PC-9 (cell line): ENCODE measurements around the gene EML1. TPM values are rescaled to one million over a fixed set of nuclear protein-coding genes. Genes with fewer than 3 reads are reported as not detected.

Source experiments
- BruUV-seq: library from RNA; stranded (reverse); fragments of 400-500 nt; replicated peaks from 2 replicates; lab custom pipeline; 2021; lab: Mats Ljungman, UMichigan
- CTCF ChIA-PET: fragments of 300-600 bp; sonication (Branson Sonifier 250); formaldehyde crosslinking; loops from one replicate; lab custom pipeline; 2022; ENCODE audit warnings: antibody characterized with exemption; lab: Charles Lee
- POLR2A ChIA-PET: fragments of 300-600 bp; sonication (Branson Sonifier 250); formaldehyde crosslinking; loops from one replicate; lab custom pipeline; 2022; ENCODE audit warnings: antibody characterized with exemption; ENCODE audit not compliant: unreplicated experiment; lab: Charles Lee
- DNase-seq, 2 experiments: peaks; one replicate each; pipeline versions ENCODE4 v3.0.0 to v3.0.0-alpha.2; 2015 to 2022; ENCODE audit warnings: mixed read lengths in 1 of 2
- H2AFZ ChIP-seq: fragments of 200-600 bp; sonication (generic); 2 replicates; pipeline ENCODE4 v1.8.1; 2017; ENCODE audit warnings: antibody characterized with exemption
- H3F3A ChIP-seq: fragments of 200-600 bp; sonication (generic); 2 replicates; pipeline ENCODE4 v1.8.1; 2017; ENCODE audit warnings: antibody characterized with exemption, mild to moderate bottlenecking, low read depth; ENCODE audit not compliant: insufficient read depth
- H3K27ac ChIP-seq: fragments of 200-600 bp; sonication (generic); 2 replicates; pipeline ENCODE4 v1.6.1; 2016; ENCODE audit warnings: mixed run types
- H3K27me3 ChIP-seq: fragments of 200-600 bp; sonication (generic); 2 replicates; pipeline ENCODE4 v1.6.1; 2016; ENCODE audit warnings: low read depth, mixed run types; ENCODE audit not compliant: insufficient read depth
- H3K36me3 ChIP-seq: fragments of 200-600 bp; sonication (generic); 2 replicates; pipeline ENCODE4 v1.6.1; 2016; ENCODE audit warnings: low read depth, mixed run types
- H3K4me1 ChIP-seq: fragments of 200-600 bp; sonication (generic); replicated peaks from 2 replicates; pipeline ENCODE4 v1.6.1; 2016; ENCODE audit warnings: mixed run types; ENCODE audit not compliant: insufficient read depth
- H3K4me2 ChIP-seq: fragments of 200-600 bp; sonication (generic); 2 replicates; pipeline ENCODE4 v1.6.1; 2017; ENCODE audit warnings: mixed run types
- H3K4me3 ChIP-seq: fragments of 200-600 bp; sonication (generic); 2 replicates; pipeline ENCODE4 v1.6.1; 2016; ENCODE audit warnings: mixed run types
- H3K79me2 ChIP-seq: fragments of 200-600 bp; sonication (generic); 2 replicates; pipeline ENCODE4 v1.6.1; 2017; ENCODE audit warnings: low read depth, mixed run types
- H3K9me2 ChIP-seq: fragments of 200-600 bp; sonication (generic); 2 replicates; pipeline ENCODE4 v1.8.1; 2017; ENCODE audit warnings: mild to moderate bottlenecking; ENCODE audit not compliant: insufficient read depth
- H3K9me3 ChIP-seq: fragments of 200-600 bp; sonication (generic); 2 replicates; pipeline ENCODE4 v1.8.1; 2016; ENCODE audit warnings: low read depth; ENCODE audit not compliant: insufficient read depth
- H4K20me1 ChIP-seq: fragments of 200-600 bp; sonication (generic); 2 replicates; pipeline ENCODE4 v1.8.1; 2017; ENCODE audit not compliant: insufficient read depth
- EZH2 ChIP-seq: fragments of 200-600 bp; sonication (generic); IDR thresholded peaks from 2 replicates; pipeline ENCODE4 v1.8.0; 2017; ENCODE audit warnings: antibody characterized with exemption, low read depth
- intact Hi-C: fragments of 100-400 bp; cut with micrococcal nuclease; formaldehyde crosslinking; loops from one replicate; pipeline ENCODE4 v1.10.0; 2022; ENCODE audit not compliant: unreplicated experiment
- total RNA-seq: library from RNA; stranded (reverse); gene quantifications from 2 replicates; pipeline ENCODE4 v1.2.3, GENCODE V29; 2021
- TF ChIP-seq, protein P1 (sequence below): fragments of 200-600 bp; sonication (generic); conservative IDR thresholded peaks from 2 replicates; pipeline ENCODE4 v1.6.1; 2017; ENCODE audit warnings: mixed run types, antibody characterized with exemption, mild to moderate bottlenecking, moderate library complexity

EML1 gene
- total RNA-seq, 1 experiment from 2014 or later: 1.8 TPM

GRCh38 chr14:99961826-99962518 lies 168.8 kb downstream of the EML1 start:
- no peaks in the 10 kb centered on the region for H3K79me2 ChIP-seq
- H2AFZ ChIP-seq: no peak overlapping the region
- no peaks in the 10 kb centered on the region for H3K9me3 ChIP-seq
- ChIA-PET POLR2A (no interaction called here), CTCF (no interaction called here)
- no peaks in the 10 kb centered on the region for H3F3A ChIP-seq
- no peak overlapping the region for H3K4me3 ChIP-seq
- no peaks in the 10 kb centered on the region for H4K20me1 ChIP-seq
- H3K4me1 ChIP-seq: no peaks in the 10 kb centered on the region
- BruUV-seq: no TSS peak
- DNase-seq: no peak
- no peaks in the 10 kb centered on the region; the same call in 1 of the 2 replicates for H3K27me3 ChIP-seq
- intact Hi-C loops: no loop called here
- no peak overlapping the region for H3K4me2 ChIP-seq
- no peaks in the 10 kb centered on the region for H3K36me3 ChIP-seq
- TF ChIP-seq EZH2: no peak
- TF ChIP-seq, protein P1, sequence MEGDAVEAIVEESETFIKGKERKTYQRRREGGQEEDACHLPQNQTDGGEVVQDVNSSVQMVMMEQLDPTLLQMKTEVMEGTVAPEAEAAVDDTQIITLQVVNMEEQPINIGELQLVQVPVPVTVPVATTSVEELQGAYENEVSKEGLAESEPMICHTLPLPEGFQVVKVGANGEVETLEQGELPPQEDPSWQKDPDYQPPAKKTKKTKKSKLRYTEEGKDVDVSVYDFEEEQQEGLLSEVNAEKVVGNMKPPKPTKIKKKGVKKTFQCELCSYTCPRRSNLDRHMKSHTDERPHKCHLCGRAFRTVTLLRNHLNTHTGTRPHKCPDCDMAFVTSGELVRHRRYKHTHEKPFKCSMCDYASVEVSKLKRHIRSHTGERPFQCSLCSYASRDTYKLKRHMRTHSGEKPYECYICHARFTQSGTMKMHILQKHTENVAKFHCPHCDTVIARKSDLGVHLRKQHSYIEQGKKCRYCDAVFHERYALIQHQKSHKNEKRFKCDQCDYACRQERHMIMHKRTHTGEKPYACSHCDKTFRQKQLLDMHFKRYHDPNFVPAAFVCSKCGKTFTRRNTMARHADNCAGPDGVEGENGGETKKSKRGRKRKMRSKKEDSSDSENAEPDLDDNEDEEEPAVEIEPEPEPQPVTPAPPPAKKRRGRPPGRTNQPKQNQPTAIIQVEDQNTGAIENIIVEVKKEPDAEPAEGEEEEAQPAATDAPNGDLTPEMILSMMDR: no peak
- no peaks in the 10 kb centered on the region for H3K9me2 ChIP-seq
- H3K27ac ChIP-seq: no peak overlapping the region

DNA sequence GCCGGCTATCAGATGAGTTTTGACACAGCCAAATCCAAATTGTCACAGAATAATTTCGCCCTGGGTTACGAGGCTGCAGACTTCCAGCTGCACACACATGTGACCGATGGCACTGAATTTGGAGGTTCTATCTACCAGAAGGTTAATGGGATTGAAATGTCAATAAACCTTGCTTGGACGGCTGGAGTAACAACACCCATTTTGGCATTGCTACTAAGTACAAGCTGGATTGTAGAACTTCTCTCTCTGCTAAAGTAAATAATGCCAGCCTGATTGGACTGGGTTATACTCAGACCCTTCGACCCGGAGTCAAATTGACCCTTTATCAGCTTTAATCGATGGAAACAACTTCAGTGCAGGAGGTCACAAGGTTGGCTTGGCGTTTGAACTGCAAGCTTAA lies 171.8 kb downstream of the EML1 start:
- intact Hi-C loops: no loop called here
- ChIA-PET CTCF (no interaction called here), POLR2A (no interaction called here)
- TF ChIP-seq EZH2: no peak
- TF ChIP-seq, protein P1: no peak
- Histone ChIP-seq H3K4me3 (no peak overlapping the region), H3K9me2 (no peaks in the 10 kb centered on the region), H3K4me1 (no peaks in the 10 kb centered on the region), H3F3A (no peaks in the 10 kb centered on the region; the same call in 1 of the 2 replicates), H3K27ac (no peak overlapping the region), H3K4me2 (no peak overlapping the region), H4K20me1 (no peaks in the 10 kb centered on the region), H3K79me2 (no peaks in the 10 kb centered on the region), H3K9me3 (no peaks in the 10 kb centered on the region), H3K36me3 (no peaks in the 10 kb centered on the region), H3K27me3 (no peaks in the 10 kb centered on the region; the same call in 1 of the 2 replicates), H2AFZ (no peak overlapping the region)
- DNase-seq: no peak
- no TSS peak for BruUV-seq

DNA sequence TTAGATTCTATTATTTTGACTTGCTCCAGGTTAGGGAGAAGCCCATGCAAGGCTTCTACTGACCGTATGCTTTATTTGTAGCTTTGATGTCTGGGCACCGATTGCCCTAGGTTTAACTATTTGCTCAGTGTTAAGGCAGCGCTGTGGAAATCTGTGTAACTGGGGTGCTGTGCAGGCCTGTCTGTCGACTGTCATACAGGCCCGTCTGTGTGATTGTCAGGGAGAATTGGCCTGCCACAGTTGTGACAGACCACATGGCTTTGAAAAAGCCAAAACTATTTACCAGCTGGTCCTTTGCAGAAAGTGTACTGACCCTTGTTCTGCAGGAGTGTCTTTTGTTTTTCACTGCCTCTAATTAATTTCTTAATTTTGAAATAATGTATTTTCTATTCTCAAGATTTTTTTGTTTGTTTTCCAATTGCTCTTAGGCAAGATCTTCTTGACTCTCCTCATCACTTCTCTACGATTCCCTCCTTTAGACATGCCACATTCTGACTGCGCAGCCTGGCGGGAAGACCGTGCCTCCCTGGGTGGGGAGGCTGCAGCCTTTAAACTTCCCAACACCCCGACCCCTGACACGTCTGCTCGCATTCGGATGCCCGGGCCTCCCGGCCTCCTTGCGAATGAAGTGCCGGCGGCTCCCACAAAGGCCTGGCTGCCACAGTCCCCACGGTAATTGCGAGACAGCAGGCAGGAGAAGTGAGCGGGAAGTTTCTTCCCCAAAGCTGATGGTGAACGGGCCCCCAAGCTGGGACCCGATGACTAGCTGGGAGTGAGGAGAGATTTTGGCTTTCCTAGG lies 173.0 kb downstream of the EML1 start:
- no TSS peak for BruUV-seq
- no peaks in the 10 kb centered on the region for H4K20me1 ChIP-seq
- POLR2A ChIA-PET: no interaction called here
- H3K4me3 ChIP-seq: no peak overlapping the region
- no peak for TF ChIP-seq EZH2
- TF ChIP-seq, protein P1: no peak
- no peaks in the 10 kb centered on the region for H3K27me3 ChIP-seq
- no peak for DNase-seq
- H3K4me1 ChIP-seq: no peaks in the 10 kb centered on the region
- no peaks in the 10 kb centered on the region for H3K36me3 ChIP-seq
- CTCF ChIA-PET: no interaction called here
- no peaks in the 10 kb centered on the region for H3K79me2 ChIP-seq
- no peaks in the 10 kb centered on the region for H3K9me3 ChIP-seq
- no peaks in the 10 kb centered on the region for H3K9me2 ChIP-seq
- H3K4me2 ChIP-seq: no peak overlapping the region
- intact Hi-C loops: no loop called here
- no peak overlapping the region for H2AFZ ChIP-seq
- no peak overlapping the region for H3K27ac ChIP-seq
- no peaks in the 10 kb centered on the region; the same call in 1 of the 2 replicates for H3F3A ChIP-seq
